ENCODE results near the gene MKNK1. TPM values are rescaled to one million over a fixed set of nuclear protein-coding genes. Genes with fewer than 3 reads are reported as not detected.

The MKNK1 gene
- total and polyA plus RNA-seq, 2 of the 8 experiments (the other 6 are each of a cell fraction or from before 2014, with no cell fraction given), result 13.9 to 21.5 TPM

- H3K23me2 ChIP-seq (ENCODE audit: low read depth, low read length), result no peaks in the 10 kb centered on the region
- H3K56ac ChIP-seq (replicated peaks; ENCODE audit: insufficient read length, low read depth, low read length), result no peak overlapping the region
- no peak overlapping the region for H2BK12ac ChIP-seq (ENCODE audit: low read depth, low read length)
- H3K36me3 ChIP-seq (ENCODE audit: control insufficient read depth in 2 of 4, insufficient read depth in 4 of 4, low read length in 3 of 4), result no peaks in the 10 kb centered on the region
- H2AK5ac ChIP-seq (ENCODE audit: low read depth, low read length), result 0 out of 2 replicates have a peak overlapping the region, but pooled peaks have one; percentile 53
- H3K9me3 ChIP-seq (ENCODE audit: insufficient read depth in 2 of 2, low read depth in 1 of 2, low read length in 1 of 2), result no peaks in the 10 kb centered on the region
- H2BK5ac ChIP-seq (ENCODE audit: low read depth, low read length), result no peak overlapping the region
- H4K5ac ChIP-seq (ENCODE audit: insufficient read length, low read depth, low read length), result no peak overlapping the region
- H3K27me3 ChIP-seq (replicated peaks in 1 of 4; ENCODE audit: control insufficient read depth in 3 of 4, extremely low read depth in 1 of 4, insufficient read depth in 3 of 4, low read length in 3 of 4), result peaks cover 0 to 23% (median 6%) of the 10 kb centered on the region in 4 experiments; a peak in 3 of 7 replicates
- H4K8ac ChIP-seq (ENCODE audit: extremely low read depth, insufficient read depth, low read length), result no peak overlapping the region; the same call in 1 of the 2 replicates
- no peak overlapping the region for H3K4ac ChIP-seq (replicated peaks; ENCODE audit: insufficient read length, low read depth, low read length)
- no peak overlapping the region for H3K4me2 ChIP-seq (ENCODE audit: insufficient read depth in 1 of 2, low read depth in 2 of 2, low read length in 2 of 2)
- peak; percentile 28; the same call in 1 of the 2 replicates for TF ChIP-seq MAX (IDR thresholded peaks at IDR 0.05)
- TF ChIP-seq RBBP5 (IDR thresholded peaks at IDR 0.05; ENCODE audit: borderline replicate concordance, low read depth, low read length), result no peak
- no peak overlapping the region for H3K14ac ChIP-seq (ENCODE audit: insufficient read length)
- ChIA-PET POLR2A (ENCODE audit: partially characterized antibody) (interaction anchor here (1.0 to 1.3 kb wide), 2 partner anchors 10 kb away, joined by 3 to 4 read pairs; no protein-coding TSS in a partner anchor), CTCF (ENCODE audit: partially characterized antibody) (interaction anchor here (1.1 to 18.9 kb wide), 5 partner anchors 15 to 65 kb away, joined by 3 to 287 read pairs (median 9); partner anchors contain the start of gene DMBX1)
- H3K4me3 ChIP-seq (ENCODE audit: extremely low read depth in 1 of 4, insufficient read depth in 2 of 4, low read depth in 3 of 4, low read length in 4 of 4), result no peak overlapping the region
- 92% methylated on average over 23 of the region's 23 CpGs; no CpG with 5 or more reads in 1 of the 2 experiments for WGBS, 2 experiments (ENCODE audit: extremely low coverage in 1 of 2, insufficient coverage in 1 of 2, insufficient read length in 1 of 2, insufficient replicate concordance in 2 of 2, low coverage in 1 of 2, low lambda C conversion rate in 2 of 2, missing lambda C conversion rate in 1 of 2)
- H2BK20ac ChIP-seq (ENCODE audit: low read length), result peak overlapping the region; percentile 32; the same call in 1 of the 2 replicates
- no peaks in the 10 kb centered on the region for H3K79me2 ChIP-seq (ENCODE audit: control insufficient read depth in 1 of 2, insufficient read depth in 2 of 2, low read length in 2 of 2)
- 0 out of 2 replicates have a peak overlapping the region, but pooled peaks have one; percentile 81 for H2BK15ac ChIP-seq (ENCODE audit: low read length)
- peaks cover 0 to under 1% of the 10 kb centered on the region in 2 experiments for H4K20me1 ChIP-seq (replicated peaks in 1 of 2; ENCODE audit: control insufficient read depth in 1 of 2, insufficient read depth in 2 of 2, low read length in 2 of 2)
- H3K9ac ChIP-seq (replicated peaks in 1 of 4; ENCODE audit: extremely low read depth in 1 of 4, low read depth in 3 of 4, low read length in 3 of 4), result no peak overlapping the region
- no peak overlapping the region for H4K91ac ChIP-seq (replicated peaks; ENCODE audit: insufficient read length, low read length)
- H3K23ac ChIP-seq (ENCODE audit: insufficient read length), result no peak overlapping the region
- H3K79me1 ChIP-seq (ENCODE audit: low read depth, low read length), result no peaks in the 10 kb centered on the region
- FAIRE-seq (no peak), DNase-seq (ENCODE audit: low read depth in 1 of 2, low spot score in 2 of 2) (no peak)
- peaks cover 7 to 30% (median 13%) of the 10 kb centered on the region in 4 experiments for H3K4me1 ChIP-seq (replicated peaks in 1 of 4; ENCODE audit: control insufficient read depth in 3 of 4, insufficient read depth in 4 of 4, low read length in 3 of 4)
- no peak overlapping the region for H3K18ac ChIP-seq (ENCODE audit: extremely low read depth, low read length)
- no peak overlapping the region for H2BK120ac ChIP-seq (replicated peaks; ENCODE audit: low read depth, low read length)
- no peak overlapping the region for H3K27ac ChIP-seq (ENCODE audit: low read depth, low read length)
- H2AFZ ChIP-seq (ENCODE audit: low read length), result no peak overlapping the region
Observed at GRCh38 chr1:46512135-46512791, 91.8 kb downstream of the MKNK1 start.

All from H1 (cell line).